Suprapubic skin (tissue), 4 donors: ENCODE data around the gene RBPJ. TPM values are rescaled to one million over a fixed set of nuclear protein-coding genes. Genes with fewer than 3 reads are reported as not detected.

Source experiments
- DNase-seq, 2 donors: peaks; one replicate each; pipeline ENCODE4 v3.0.0-alpha.2; 2019; ENCODE audit warnings: low spot score in 2 of 2
- H3K27ac ChIP-seq: fragments of 200-600 bp; sonication (generic); one replicate; pipeline ENCODE4 v1.5.1; 2019
- H3K27me3 ChIP-seq: fragments of 200-600 bp; sonication (generic); one replicate; pipeline ENCODE4 v1.5.1; 2019
- H3K36me3 ChIP-seq: fragments of 200-600 bp; sonication (generic); one replicate; pipeline ENCODE4 v1.5.1; 2019
- H3K4me1 ChIP-seq: fragments of 200-600 bp; sonication (generic); one replicate; pipeline ENCODE4 v1.5.1; 2019
- H3K4me3 ChIP-seq: fragments of 200-600 bp; sonication (generic); one replicate; pipeline ENCODE4 v1.5.1; 2019; ENCODE audit warnings: mild to moderate bottlenecking
- H3K9me3 ChIP-seq: fragments of 200-600 bp; sonication (generic); one replicate; pipeline ENCODE4 v1.5.1; 2019
- CTCF ChIP-seq, 2 donors: fragments of 200-600 bp in 1 of 2; fragments of 450-650 bp in 1 of 2; sonication (generic) in 1 of 2; IDR thresholded peaks; one replicate each; pipeline ENCODE4 v1.5.1; 2016 to 2019; ENCODE audit warnings: antibody characterized with exemption in 2 of 2, mild to moderate bottlenecking in 1 of 2, moderate library complexity in 1 of 2
- EP300 ChIP-seq: sonication (generic); formaldehyde crosslinking; IDR thresholded peaks from one replicate; pipeline ENCODE4 v1.6.1; 2017; ENCODE audit warnings: antibody characterized with exemption
- POLR2A ChIP-seq, 2 donors: fragments of 450-650 bp; IDR thresholded peaks; one replicate each; pipeline ENCODE4 v1.6.1; 2017; ENCODE audit warnings: antibody characterized with exemption in 2 of 2, mild to moderate bottlenecking in 2 of 2, moderate library complexity in 2 of 2
- POLR2AphosphoS5 ChIP-seq, 3 donors: sonication (generic); formaldehyde crosslinking; IDR thresholded peaks; one replicate each; pipeline ENCODE4 v1.6.1; 2017; ENCODE audit warnings: antibody characterized with exemption in 3 of 3
- WGBS: methylation state at CpG from one replicate; pipeline ENCODE4 v1.1.5; 2018; 5-methylcytosine and 5-hydroxymethylcytosine counted together
- total RNA-seq, 4 donors: library from RNA; depleted of rRNA; stranded (reverse); fragments of >200 nt; gene quantifications; one replicate each; pipeline ENCODE4 v1.1.0, GENCODE V29; 2016

The RBPJ gene
- total RNA-seq, 4 donors from 2014 or later, result 33.4 to 104 (median 46.1) TPM

GRCh38 chr4:26317766-26318165 lies 3.0 kb upstream of the RBPJ start:
- H3K9me3 ChIP-seq, result no peaks in the 10 kb centered on the region
- H3K27ac ChIP-seq, result no peak overlapping the region
- 97% methylated on average over 2 of the region's 2 CpGs for WGBS
- no peak overlapping the region for H3K4me3 ChIP-seq
- H3K36me3 ChIP-seq, result no peaks in the 10 kb centered on the region
- no peak for DNase-seq
- H3K4me1 ChIP-seq, result peaks cover 16% of the 10 kb centered on the region
- no peaks in the 10 kb centered on the region for H3K27me3 ChIP-seq
- TF ChIP-seq POLR2A (IDR thresholded peaks at IDR 0.05) (no peak), CTCF (IDR thresholded peaks at IDR 0.05) (no peak), EP300 (no peak), POLR2AphosphoS5 (IDR thresholded peaks at IDR 0.05) (no peak)

- Histone ChIP-seq H3K9me3 (no peaks in the 10 kb centered on the region), H3K27me3 (no peaks in the 10 kb centered on the region), H3K36me3 (no peaks in the 10 kb centered on the region), H3K4me1 (peaks cover 29% of the 10 kb centered on the region), H3K4me3 (peak overlapping the region; percentile 60), H3K27ac (peak overlapping the region; percentile 96)
- under 1% methylated on average over 24 of the region's 43 CpGs for WGBS
- TF ChIP-seq POLR2A (IDR thresholded peaks at IDR 0.05), result no peak
- TF ChIP-seq POLR2AphosphoS5 (IDR thresholded peaks at IDR 0.05), result peak in 1 of 3 donors; percentile 80
- peak; percentile 98 for DNase-seq
Measured at GRCh38 chr4:26319467-26319948, 1.3 kb upstream of the RBPJ start.

- 2% methylated on average over 13 of the region's 33 CpGs for WGBS
- TF ChIP-seq POLR2AphosphoS5 (IDR thresholded peaks at IDR 0.05), result no peak
- TF ChIP-seq CTCF (IDR thresholded peaks at IDR 0.05), result no peak
- TF ChIP-seq EP300, result no peak
- no peak for TF ChIP-seq POLR2A (IDR thresholded peaks at IDR 0.05)
- DNase-seq, result no peak
- H3K9me3 ChIP-seq, result no peaks in the 10 kb centered on the region
- H3K4me1 ChIP-seq, result peaks cover 33% of the 10 kb centered on the region
- H3K4me3 ChIP-seq, result peak overlapping the region; percentile 60
- no peaks in the 10 kb centered on the region for H3K27me3 ChIP-seq
- no peaks in the 10 kb centered on the region for H3K36me3 ChIP-seq
- H3K27ac ChIP-seq, result peak overlapping the region; percentile 96
Measured at GRCh38 chr4:26319949-26320537, 771 bp upstream of the RBPJ start.

GRCh38 chr4:26321373-26322221 lies 783 bp downstream of the RBPJ start:
- H3K4me3 ChIP-seq, result peak overlapping the region; percentile 60
- WGBS, result under 1% methylated on average over 40 of the region's 52 CpGs
- H3K27ac ChIP-seq, result peak overlapping the region; percentile 96
- DNase-seq, result peak in 1 of 2 donors; percentile 73
- no peaks in the 10 kb centered on the region for H3K9me3 ChIP-seq
- H3K4me1 ChIP-seq, result peaks cover 39% of the 10 kb centered on the region
- H3K36me3 ChIP-seq, result no peaks in the 10 kb centered on the region
- H3K27me3 ChIP-seq, result no peaks in the 10 kb centered on the region
- TF ChIP-seq EP300 (no peak), POLR2AphosphoS5 (IDR thresholded peaks at IDR 0.05) (no peak), POLR2A (IDR thresholded peaks at IDR 0.05) (no peak), CTCF (IDR thresholded peaks at IDR 0.05) (no peak)

- H3K4me3 ChIP-seq, result peak overlapping the region; percentile 60
- TF ChIP-seq POLR2A (IDR thresholded peaks at IDR 0.05) (no peak), POLR2AphosphoS5 (IDR thresholded peaks at IDR 0.05) (no peak), EP300 (no peak), CTCF (IDR thresholded peaks at IDR 0.05) (no peak)
- WGBS, result 29% methylated on average over 7 of the region's 7 CpGs
- no peaks in the 10 kb centered on the region for H3K27me3 ChIP-seq
- no peaks in the 10 kb centered on the region for H3K9me3 ChIP-seq
- peaks cover 39% of the 10 kb centered on the region for H3K4me1 ChIP-seq
- no peak for DNase-seq
- no peak overlapping the region for H3K27ac ChIP-seq
- H3K36me3 ChIP-seq, result no peaks in the 10 kb centered on the region
Measured at GRCh38 chr4:26322346-26322745, 1.5 kb downstream of the RBPJ start.
